Measurements from ENCODE around the gene SSPN.

SSPN gene

GRCh38 chr12:26266881-26267280 lies 71.5 kb downstream of the SSPN start:
- no peak for DNase-seq (ENCODE audit: low read depth)

GRCh38 chr12:26268841-26269561 lies 73.6 kb downstream of the SSPN start:
- no peak for DNase-seq (ENCODE audit: low read depth)

GRCh38 chr12:26269562-26270284 lies 74.3 kb downstream of the SSPN start:
- no peak for DNase-seq (ENCODE audit: low read depth)

DNA sequence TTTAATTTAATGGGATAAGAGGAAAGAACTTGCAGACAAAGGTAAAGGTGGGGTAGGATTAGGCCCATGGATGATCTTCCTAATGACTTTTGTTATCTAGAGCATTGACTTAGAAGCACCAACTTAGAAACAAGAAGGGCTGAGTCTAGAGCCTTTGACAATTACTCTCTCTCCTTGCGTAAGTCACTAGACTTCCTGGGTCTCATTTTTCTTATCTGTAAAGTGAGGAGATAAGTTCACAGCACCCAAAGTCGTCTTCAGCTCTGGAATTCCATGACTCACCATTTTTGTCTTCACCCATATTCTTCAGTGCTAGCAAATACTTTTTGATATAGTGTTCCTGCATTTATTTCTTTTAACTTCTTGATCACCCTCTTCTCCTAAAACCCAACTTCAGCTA lies 75.7 kb downstream of the SSPN start:
- no peak for DNase-seq (ENCODE audit: low read depth)

DNA sequence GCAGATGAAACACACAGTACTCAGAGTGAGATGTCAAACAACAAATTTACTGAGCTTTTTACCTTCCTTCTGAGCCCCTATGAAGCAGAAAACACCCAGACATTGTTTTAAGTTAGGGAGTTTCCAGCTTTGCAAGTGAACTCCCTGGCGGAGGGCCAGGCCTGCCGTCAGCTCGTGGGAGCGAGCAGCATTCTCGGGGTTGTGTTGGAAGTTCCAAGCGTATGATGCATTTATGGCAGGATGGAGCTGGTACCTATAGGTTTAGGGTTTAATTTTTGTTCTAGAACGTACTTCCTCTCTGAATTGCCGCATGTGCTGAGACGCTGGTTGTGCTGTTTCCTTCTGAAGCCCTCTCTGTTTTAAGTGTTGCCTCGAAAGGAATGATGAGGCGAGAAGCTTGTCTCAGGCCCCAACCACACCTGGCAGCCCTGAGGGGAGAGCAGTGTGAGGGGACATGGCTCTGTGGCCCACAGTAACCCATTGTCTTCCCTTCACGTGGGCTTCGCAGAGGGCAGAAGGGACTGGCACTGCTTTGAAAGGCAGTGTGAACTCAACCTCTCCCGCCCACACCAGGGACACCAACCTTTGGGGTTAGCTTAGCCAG lies 76.6 kb downstream of the SSPN start:
- no peak for DNase-seq (ENCODE audit: low read depth)

- DNase-seq (ENCODE audit: low read depth) = no peak
Measured at GRCh38 chr12:26272851-26273250, 77.5 kb downstream of the SSPN start.

DNA sequence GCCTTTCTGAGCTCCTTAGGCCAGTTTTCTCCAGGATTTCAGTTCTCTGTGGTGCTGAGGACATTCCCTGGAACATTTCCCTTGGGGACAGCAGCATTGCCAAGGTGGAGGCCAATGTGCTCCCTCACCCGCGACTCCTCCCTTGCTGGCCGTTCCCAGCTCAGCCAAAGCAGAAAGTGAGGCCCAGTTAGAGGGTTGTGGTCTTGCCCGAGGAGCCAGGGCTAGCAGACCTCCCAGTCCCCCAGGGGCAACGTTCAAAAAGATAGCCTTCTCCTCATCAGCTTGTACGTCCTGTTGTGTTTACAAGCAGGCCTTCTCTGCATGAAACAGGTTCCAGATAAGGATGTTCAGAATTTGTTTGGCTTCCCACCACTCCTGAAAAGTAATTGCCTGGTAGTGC lies 78.4 kb downstream of the SSPN start:
- DNase-seq (ENCODE audit: low read depth) = no peak

DNA sequence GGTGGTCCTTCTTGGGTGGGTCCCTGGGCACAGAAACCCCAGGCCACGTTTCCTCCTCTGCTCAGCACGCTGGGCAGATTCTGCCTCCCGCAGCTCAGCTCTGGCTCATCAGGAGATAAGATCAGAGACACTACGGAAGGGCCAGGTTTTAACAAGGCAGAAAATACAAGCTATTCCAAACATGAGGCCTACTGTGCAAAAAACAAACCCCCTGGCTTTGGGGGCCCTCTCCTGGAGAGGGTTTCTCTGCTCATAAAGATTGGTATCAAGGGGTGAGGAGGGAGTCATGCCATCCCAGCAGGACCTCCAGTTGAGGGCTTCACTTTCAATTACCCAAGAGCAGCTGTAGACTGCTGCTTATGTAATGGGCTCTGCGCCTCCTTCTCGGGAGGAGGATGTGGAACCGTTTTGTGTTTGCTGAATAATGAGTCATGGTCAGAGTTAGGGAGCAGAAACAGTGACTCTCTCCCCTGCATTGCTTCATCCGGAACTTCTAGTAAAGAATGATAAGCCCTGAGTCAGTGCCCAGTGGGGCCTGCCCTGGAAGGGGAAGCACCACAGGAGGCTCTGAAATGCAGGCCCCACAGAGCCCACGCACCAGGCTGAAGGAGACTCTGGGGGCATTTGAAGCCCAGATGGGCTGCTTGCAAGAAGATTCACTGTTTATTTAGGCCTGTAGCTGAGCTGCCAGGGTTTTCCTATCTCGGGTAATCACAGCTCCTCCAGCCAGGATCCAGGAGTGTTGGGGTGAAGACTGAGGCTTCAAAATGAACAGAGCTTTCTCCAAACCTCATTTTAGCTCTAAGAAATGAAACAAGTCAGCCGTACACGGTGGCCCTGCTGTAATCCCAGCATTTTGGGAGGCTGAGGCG lies 79.3 kb downstream of the SSPN start:
- DNase-seq (ENCODE audit: low read depth) = no peak

DNA sequence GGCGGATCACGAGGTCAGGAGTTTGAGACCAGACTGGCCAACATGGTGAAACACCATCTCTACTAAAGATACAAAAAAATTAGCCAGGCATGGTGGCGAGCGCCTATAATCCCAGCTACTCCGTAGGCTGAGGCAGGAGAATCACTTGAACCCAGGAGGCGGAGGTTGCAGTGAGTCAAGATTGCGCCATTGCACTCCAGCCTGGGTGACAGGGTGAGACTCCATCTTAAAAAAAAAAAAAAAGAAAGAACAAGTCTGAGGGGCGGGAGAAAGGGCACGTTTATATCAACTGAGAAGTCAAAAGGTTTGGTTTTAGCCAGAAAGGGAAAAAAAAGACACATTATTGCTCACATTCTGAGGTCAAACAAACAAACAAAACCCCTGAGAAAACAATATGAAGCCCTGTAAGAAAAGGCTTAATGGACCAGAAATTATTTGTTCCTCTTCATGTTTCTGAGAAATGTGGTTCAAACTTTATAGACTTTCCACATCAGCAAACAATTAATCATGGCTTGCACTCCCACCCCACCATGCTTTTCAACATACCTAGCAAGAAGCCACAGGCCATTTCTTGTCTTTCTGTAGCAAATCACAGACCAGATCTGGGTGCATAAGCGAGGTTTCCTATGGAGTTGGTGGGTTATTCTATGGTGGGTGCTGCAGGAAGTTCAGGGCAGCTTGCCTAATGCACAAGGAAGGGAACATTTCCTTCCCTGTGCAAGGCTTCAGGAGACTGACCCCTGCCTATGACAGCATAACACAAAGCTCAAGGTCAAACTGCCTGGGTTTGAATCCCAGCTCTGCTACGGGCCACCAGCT lies 80.1 kb downstream of the SSPN start:
- no peak for DNase-seq (ENCODE audit: low read depth)

- DNase-seq (ENCODE audit: low read depth) = no peak
Measured at GRCh38 chr12:26276709-26277108, 81.3 kb downstream of the SSPN start.

DNA sequence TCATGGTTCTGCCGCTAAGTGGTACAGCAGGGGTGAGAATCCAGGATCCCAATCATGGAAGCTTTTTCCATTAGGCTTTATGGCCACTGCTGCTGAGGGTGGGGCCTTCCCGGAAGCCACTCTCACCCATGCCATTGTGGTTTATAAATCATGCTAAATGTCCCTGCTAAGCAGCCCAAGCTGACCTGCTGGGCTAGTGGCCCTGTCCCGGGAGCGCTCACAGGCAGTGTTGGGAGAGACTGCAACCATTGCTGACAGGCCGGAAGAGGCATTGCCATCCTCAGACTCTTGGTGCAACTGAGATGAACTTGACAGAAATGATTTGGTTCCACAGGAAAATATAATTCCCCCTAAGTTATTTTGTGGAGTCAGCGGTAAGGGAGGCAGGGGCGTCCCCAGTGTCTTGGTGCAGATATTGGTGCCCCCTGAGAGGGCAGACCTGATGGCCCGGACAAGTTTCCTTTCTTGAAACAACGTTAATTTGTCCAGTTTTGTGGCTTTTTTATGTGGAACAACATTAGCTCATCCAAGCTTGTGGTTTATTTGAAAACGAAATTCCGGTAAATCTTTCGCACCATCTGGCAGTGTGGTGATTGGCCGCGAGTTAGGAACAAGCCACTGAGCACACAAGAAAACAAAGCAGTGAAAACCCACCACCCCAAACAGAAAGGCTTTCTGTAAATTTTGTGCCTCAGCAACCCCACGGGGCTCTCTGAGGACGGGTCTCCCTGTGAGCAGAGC lies 82.3 kb downstream of the SSPN start:
- DNase-seq (ENCODE audit: low read depth) = no peak

DNA sequence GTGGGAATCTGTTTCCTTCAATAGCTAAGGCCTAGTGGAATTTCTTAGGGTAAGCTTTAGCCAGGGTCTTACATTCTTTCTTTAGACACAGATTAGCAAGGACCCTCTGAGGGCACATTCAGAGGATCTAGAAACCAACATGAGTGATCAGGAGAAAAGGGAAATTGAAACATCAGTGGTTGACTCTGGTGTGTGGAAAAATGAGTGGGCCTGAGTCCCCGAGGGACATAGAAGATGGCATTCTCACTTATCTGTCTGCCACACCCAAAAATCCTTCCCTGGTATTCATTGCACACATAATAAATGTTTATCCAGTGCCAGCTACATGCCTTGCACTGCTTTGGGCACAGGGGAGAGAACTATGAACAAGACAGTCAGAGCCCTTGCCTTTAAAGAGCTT lies 82.9 kb downstream of the SSPN start:
- no peak for DNase-seq (ENCODE audit: low read depth)

- no peak for DNase-seq (ENCODE audit: low read depth)
Measured at GRCh38 chr12:26278666-26279065, 83.3 kb downstream of the SSPN start.

- DNase-seq (ENCODE audit: low read depth) = no peak
Measured at GRCh38 chr12:26279091-26279490, 83.7 kb downstream of the SSPN start.

- no peak for DNase-seq (ENCODE audit: low read depth)
Measured at GRCh38 chr12:26279908-26280307, 84.5 kb downstream of the SSPN start.

- no peak for DNase-seq (ENCODE audit: low read depth)
Measured at GRCh38 chr12:26280869-26281268, 85.5 kb downstream of the SSPN start.

- no peak for DNase-seq (ENCODE audit: low read depth)
Measured at GRCh38 chr12:26281320-26281719, 85.9 kb downstream of the SSPN start.

DNA sequence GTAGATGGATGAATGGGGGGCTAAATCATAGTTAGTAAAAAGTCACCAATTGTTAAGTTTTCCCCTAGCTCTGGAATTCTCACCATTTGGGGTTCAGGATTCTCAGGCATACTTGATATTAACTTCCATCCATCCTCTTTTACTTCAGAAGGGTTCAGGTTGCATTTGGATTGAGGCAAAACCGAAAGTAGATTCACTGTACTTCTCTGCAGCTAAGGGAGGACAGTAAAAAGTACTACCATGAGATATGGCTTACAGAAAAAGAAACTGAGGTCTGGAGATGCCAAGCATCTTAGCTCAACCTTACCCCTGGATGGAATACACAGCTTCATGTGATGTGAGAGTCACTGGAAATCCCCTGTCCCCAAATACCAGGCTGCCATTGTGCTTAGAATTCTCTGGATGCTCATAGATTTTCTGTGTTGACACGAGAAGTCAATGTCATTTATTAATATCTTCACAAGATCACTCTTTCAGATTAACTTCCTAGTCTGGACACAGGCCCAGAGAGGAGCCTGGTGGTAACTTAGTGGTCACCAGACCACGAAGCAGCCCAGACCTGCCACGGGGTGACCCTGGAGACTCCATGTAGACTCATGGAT lies 87.1 kb downstream of the SSPN start:
- DNase-seq (ENCODE audit: low read depth) = no peak

- DNase-seq (ENCODE audit: low read depth) = no peak
Measured at GRCh38 chr12:26283046-26283445, 87.7 kb downstream of the SSPN start.

DNA sequence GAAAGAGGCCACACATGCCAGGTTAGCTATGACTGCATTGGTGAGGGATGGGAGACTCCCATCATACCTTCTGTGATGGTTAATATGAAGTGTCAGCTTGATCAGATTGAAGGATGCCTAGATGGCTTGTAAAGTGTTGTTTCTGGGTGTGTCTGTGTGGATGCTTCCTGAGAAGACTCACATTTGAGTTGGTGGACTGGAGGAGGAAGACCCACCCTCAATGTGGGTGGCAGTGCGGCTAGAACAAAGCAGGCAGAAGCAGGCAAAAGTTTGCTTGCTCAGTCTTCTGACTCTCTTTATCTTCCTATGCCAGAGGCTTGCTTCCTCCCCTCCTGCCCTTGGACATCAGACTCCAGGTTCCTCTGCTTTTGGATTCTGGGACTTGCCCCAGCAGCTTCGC lies 88.2 kb downstream of the SSPN start:
- no peak for DNase-seq (ENCODE audit: low read depth)
